H1 (cell line): ENCODE data around the gene PTPRT. TPM values are rescaled to one million over a fixed set of nuclear protein-coding genes. Genes with fewer than 3 reads are reported as not detected.

Experiments used
- CTCF ChIP-seq, 3 experiments: IDR thresholded peaks; 1 replicate in 2 of 3; 2 replicates in 1 of 3; pipeline versions ENCODE4 v1.5.1 to v1.6.1; 2011; ENCODE audit warnings: low read length in 3 of 3, mild to moderate bottlenecking in 3 of 3, inconsistent platforms in 2 of 3, low read depth in 1 of 3, moderate library complexity in 1 of 3; ENCODE audit not compliant: insufficient read depth in 1 of 3; ENCODE audit errors: control extremely low read depth in 1 of 3
- EZH2 ChIP-seq: fragments of 200-600 bp; sonication (generic); IDR thresholded peaks from 2 replicates; pipeline ENCODE4 v1.7.1; 2012; ENCODE audit warnings: low read depth, mild to moderate bottlenecking, moderate library complexity, low read length, inconsistent platforms; ENCODE audit not compliant: severe bottlenecking
- NANOG ChIP-seq: IDR thresholded peaks from 2 replicates; pipeline ENCODE4 v1.6.1; 2011; ENCODE audit warnings: low read length, low read depth, mild to moderate bottlenecking, inconsistent platforms; ENCODE audit not compliant: insufficient read depth, poor library complexity, severe bottlenecking
- polyA plus RNA-seq, 7 experiments: library from polyadenylated mRNA; depleted of rRNA in 3 of 7; stranded (reverse) in 5 of 7; unstranded in 2 of 7; fragments of >200 nt in 5 of 7; fragments of 200-250 nt in 2 of 7; gene quantifications; 1 replicate in 5 of 7; 2 replicates in 1 of 7; 4 replicates in 1 of 7; pipeline versions ENCODE4 v1.2.1 to v1.2.3, GENCODE V29; 2011 to 2013; ENCODE audit warnings: missing spikeins in 2 of 7, mixed read lengths in 2 of 7
- total RNA-seq: library from RNA; stranded (reverse); fragmentation: NEBNext Ultra II Directional; extraction: Animal tissue kit (Norgen Biotek cat#: 25700); gene quantifications from 2 replicates; pipeline ENCODE4 v1.2.1, GENCODE V29; 2021

Gene PTPRT
- total and polyA plus RNA-seq, 2 of the 8 experiments (the other 6 are each of a cell fraction or from before 2014, with no cell fraction given) = 0.33 to 1.8 TPM

GRCh38 chr20:42485556-42485955 is 704.1 kb downstream of the PTPRT start (continued):
- TF ChIP-seq EZH2 = no peak
- TF ChIP-seq NANOG = no peak
- no peak for TF ChIP-seq CTCF (IDR thresholded peaks at IDR 0.05; ENCODE audit: control extremely low read depth in 1 of 3, insufficient read depth in 1 of 3, low read depth in 1 of 3, low read length in 3 of 3)
